HG03460 (cell line): ENCODE data around the gene FLT1.

Source experiments
- ATAC-seq: cut with Tn5 transposase; IDR thresholded peaks from one replicate; pipeline ENCODE4 v1.9.1; 2021; ENCODE audit not compliant: unreplicated experiment

Gene FLT1

GRCh38 chr13:28322256-28322905 is 172.5 kb downstream of the FLT1 start:
- no peak for ATAC-seq

GRCh38 chr13:28321756-28322155 is 173.2 kb downstream of the FLT1 start:
- ATAC-seq: no peak

GRCh38 chr13:28320884-28321574 is 173.9 kb downstream of the FLT1 start:
- ATAC-seq: no peak

GRCh38 chr13:28320209-28320608 is 174.7 kb downstream of the FLT1 start:
- ATAC-seq: no peak

- ATAC-seq: no peak
Observed at GRCh38 chr13:28319528-28319927, 175.4 kb downstream of the FLT1 start.

- no peak for ATAC-seq
Observed at GRCh38 chr13:28318496-28318895, 176.4 kb downstream of the FLT1 start.

GRCh38 chr13:28316836-28317235 is 178.1 kb downstream of the FLT1 start:
- no peak for ATAC-seq

GRCh38 chr13:28316129-28316528 is 178.8 kb downstream of the FLT1 start:
- no peak for ATAC-seq

GRCh38 chr13:28314879-28315278 is 180.0 kb downstream of the FLT1 start:
- ATAC-seq: no peak

GRCh38 chr13:28313579-28313978 is 181.3 kb downstream of the FLT1 start:
- ATAC-seq: no peak

- no peak for ATAC-seq
Observed at GRCh38 chr13:28306325-28306724, 188.6 kb downstream of the FLT1 start.

GRCh38 chr13:28301839-28302238 is 193.1 kb downstream of the FLT1 start:
- no peak for ATAC-seq

- no peak for ATAC-seq
Observed at GRCh38 chr13:28299916-28300315, 195.0 kb downstream of the FLT1 start.

GRCh38 chr13:28297341-28297740 is 197.6 kb downstream of the FLT1 start:
- ATAC-seq: no peak

- no peak for ATAC-seq
Observed at GRCh38 chr13:28286263-28286662, 208.7 kb downstream of the FLT1 start.

- no peak for ATAC-seq
Observed at GRCh38 chr13:28283600-28283999, 211.3 kb downstream of the FLT1 start.

GRCh38 chr13:28282451-28282850 is 212.5 kb downstream of the FLT1 start:
- ATAC-seq: no peak

GRCh38 chr13:28273919-28274318 is 221.0 kb downstream of the FLT1 start:
- no peak for ATAC-seq

- ATAC-seq: no peak
Observed at GRCh38 chr13:28271056-28271840, 223.7 kb downstream of the FLT1 start.

GRCh38 chr13:28268800-28269223 is 226.1 kb downstream of the FLT1 start:
- peak; percentile 98 for ATAC-seq

- no peak for ATAC-seq
Observed at GRCh38 chr13:28267497-28267896, 227.4 kb downstream of the FLT1 start.

- ATAC-seq: no peak
Observed at GRCh38 chr13:28258417-28258816, 236.5 kb downstream of the FLT1 start.
